ENCODE results near the gene TBC1D22A. TPM values are rescaled to one million over a fixed set of nuclear protein-coding genes. Genes with fewer than 3 reads are reported as not detected.

TBC1D22A gene
- total and polyA plus RNA-seq, 9 of the 15 experiments (the other 6 are each of a cell fraction or from before 2014, with no cell fraction given) = 0.20 to 11.5 (median 5.2) TPM

DNA sequence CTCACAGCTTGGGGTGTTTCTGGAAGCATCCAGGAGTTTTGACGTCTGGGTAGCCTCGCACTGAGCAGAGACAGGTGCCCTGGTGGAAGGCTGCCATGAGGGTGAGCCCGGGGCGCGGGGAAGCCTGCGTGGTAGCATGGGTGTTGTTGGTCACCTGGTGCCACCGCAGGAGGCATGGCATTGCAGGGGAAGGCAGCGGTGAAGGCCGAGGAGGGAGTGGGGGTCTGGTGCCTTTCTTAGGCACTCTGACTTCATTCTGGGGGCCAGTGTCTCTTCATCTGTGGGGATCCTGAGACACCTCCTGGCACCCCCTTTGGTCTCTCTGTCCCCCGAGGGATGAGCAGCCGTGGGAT, 271.2 kb downstream of the TBC1D22A start:
- in situ Hi-C loops (cut with MboI) (no loop called here), intact Hi-C loops (cut with micrococcal nuclease) (no loop called here)
- Histone ChIP-seq H3K4me2 (ENCODE audit: insufficient read depth, low read length) (no peak overlapping the region), H3K9me1 (ENCODE audit: control insufficient read depth, insufficient read depth, low read length) (no peaks in the 10 kb centered on the region), H3K79me2 (ENCODE audit: control insufficient read depth, insufficient read depth, low read length) (no peaks in the 10 kb centered on the region), H3K27ac (ENCODE audit: extremely low read depth, low read depth, low read length) (no peak overlapping the region), H3K27me3 (ENCODE audit: control insufficient read depth in 2 of 2, insufficient read depth in 2 of 2, low read length in 2 of 2) (no peaks in the 10 kb centered on the region), H3K9me3 (replicated peaks; ENCODE audit: control insufficient read depth, insufficient read depth, low read depth, low read length) (no peaks in the 10 kb centered on the region), H3K4me1 (replicated peaks in 1 of 2; ENCODE audit: control insufficient read depth in 2 of 2, insufficient read depth in 2 of 2, low read length in 2 of 2) (peaks cover 0 to 17% of the 10 kb centered on the region in 2 experiments; a peak in 2 of 5 replicates), H4K20me1 (replicated peaks; ENCODE audit: control insufficient read depth, insufficient read depth, low read length) (peaks cover 3% of the 10 kb centered on the region; the same call in 1 of the 2 replicates), H2AFZ (ENCODE audit: low read depth, low read length) (no peak overlapping the region), H3K36me3 (ENCODE audit: control insufficient read depth, insufficient read depth, low read length) (no peaks in the 10 kb centered on the region), H3K9ac (ENCODE audit: insufficient read depth in 1 of 2, low read depth in 2 of 2, low read length in 2 of 2) (no peak overlapping the region), H3K4me3 (no peak overlapping the region)
- FAIRE-seq = no peak
- no TSS peak for BruUV-seq (replicated peaks)
- WGBS (ENCODE audit: insufficient coverage, low coverage, missing lambda C conversion rate) = 34% methylated on average over 3 of the region's 11 CpGs
- TF ChIP-seq PRMT5 (CRISPR knock-in tag; IDR thresholded peaks at IDR 0.05) (no peak), SFPQ (IDR thresholded peaks at IDR 0.05; ENCODE audit: low read depth, low read length) (no peak), ELF1 (tag; IDR thresholded peaks at IDR 0.05) (no peak), ILK (tag; IDR thresholded peaks at IDR 0.05; ENCODE audit: borderline replicate concordance, low read depth) (no peak), PHB2 (IDR thresholded peaks at IDR 0.05; ENCODE audit: low read depth) (no peak), SREBF2 (CRISPR knock-in tag; IDR thresholded peaks at IDR 0.05) (no peak), ZC3H11A (IDR thresholded peaks at IDR 0.05; ENCODE audit: low read depth, low read length) (no peak), SMARCE1 (IDR thresholded peaks at IDR 0.05) (no peak)
- TF ChIP-seq, protein P1, sequence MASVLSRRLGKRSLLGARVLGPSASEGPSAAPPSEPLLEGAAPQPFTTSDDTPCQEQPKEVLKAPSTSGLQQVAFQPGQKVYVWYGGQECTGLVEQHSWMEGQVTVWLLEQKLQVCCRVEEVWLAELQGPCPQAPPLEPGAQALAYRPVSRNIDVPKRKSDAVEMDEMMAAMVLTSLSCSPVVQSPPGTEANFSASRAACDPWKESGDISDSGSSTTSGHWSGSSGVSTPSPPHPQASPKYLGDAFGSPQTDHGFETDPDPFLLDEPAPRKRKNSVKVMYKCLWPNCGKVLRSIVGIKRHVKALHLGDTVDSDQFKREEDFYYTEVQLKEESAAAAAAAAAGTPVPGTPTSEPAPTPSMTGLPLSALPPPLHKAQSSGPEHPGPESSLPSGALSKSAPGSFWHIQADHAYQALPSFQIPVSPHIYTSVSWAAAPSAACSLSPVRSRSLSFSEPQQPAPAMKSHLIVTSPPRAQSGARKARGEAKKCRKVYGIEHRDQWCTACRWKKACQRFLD (CRISPR knock-in tag; IDR thresholded peaks at IDR 0.05) = no peak
- no peak for ATAC-seq
- POLR2A ChIA-PET = interaction anchor here (1.1 kb wide), 1 partner anchor 11 kb away, joined by 3 read pairs; no protein-coding TSS in a partner anchor
- CTCF ChIA-PET (ENCODE audit: low intra/inter-chr PET ratio) = no interaction called here
- DNase-seq (ENCODE audit: extremely low read depth in 1 of 4, low spot score in 3 of 4) = no peak

All from K562 (cell line).